CD4-positive, alpha-beta T cell treated with Interleukin-4 for 4 hours (primary cell): ENCODE results near the gene KRTAP19-1.
A peak's percentile ranks its signal among the peaks of the same experiment; 100 is the strongest.
"Not testable (repeated sequence)": the region's sequence is repeated elsewhere in the genome, so short reads cannot be mapped to it uniquely, and the experiment has no call there.

ENCODE experiments used
- DNase-seq: peaks from one replicate; pipeline ENCODE4 v3.0.0-alpha.2; 2020

Gene KRTAP19-1

DNA sequence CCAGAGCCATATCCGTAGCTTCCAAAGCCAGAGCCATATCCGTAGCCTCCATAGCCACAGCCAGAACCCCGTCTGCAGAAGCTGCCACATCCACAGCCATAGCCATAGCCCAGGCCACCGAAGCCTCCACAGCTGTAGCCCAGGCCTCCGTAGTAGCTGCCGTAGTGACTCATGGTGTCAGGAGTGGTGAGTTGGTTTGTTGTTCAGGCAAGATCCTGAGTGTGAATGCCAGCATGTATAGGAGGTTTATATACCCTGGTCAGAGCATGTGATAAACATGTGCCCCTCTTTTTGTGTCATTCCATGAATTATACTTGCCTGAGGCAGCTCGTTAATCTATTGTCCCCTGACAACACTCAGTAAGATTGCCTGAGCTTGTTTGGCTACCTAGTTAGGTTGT lies at the start of gene KRTAP19-1:
TSS of gene KRTAP19-1 (minus strand) at position 223 of the 400 bp plus-strand sequence. CDS start at position 173, 50 bp downstream.
- DNase-seq: no peak

DNA sequence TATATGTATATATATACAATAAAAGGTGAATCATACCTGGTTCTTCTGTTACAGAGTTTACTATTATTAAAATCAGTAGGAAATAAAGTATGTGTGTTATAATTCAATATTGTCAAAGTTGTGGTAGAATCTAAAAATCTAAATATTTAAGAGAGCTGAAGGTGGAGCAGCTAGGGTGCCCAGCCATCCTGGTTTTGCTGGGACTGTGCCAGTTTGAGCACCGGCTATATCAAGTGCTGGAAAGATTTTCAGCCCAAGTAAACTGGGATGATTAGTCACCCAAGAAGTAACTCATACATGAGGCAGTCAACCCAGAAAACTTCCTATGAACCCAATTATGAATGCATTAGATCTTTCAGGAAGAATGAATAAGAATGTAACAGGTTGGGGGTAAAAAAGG lies 38.7 kb upstream of the KRTAP19-1 start:
- no peak for DNase-seq

- DNase-seq: no peak
Measured at GRCh38 chr21:30515681-30516080, 35.5 kb upstream of the KRTAP19-1 start.

GRCh38 chr21:30505621-30506205 lies 25.5 kb upstream of the KRTAP19-1 start:
- DNase-seq: not testable (repeated sequence)

DNA sequence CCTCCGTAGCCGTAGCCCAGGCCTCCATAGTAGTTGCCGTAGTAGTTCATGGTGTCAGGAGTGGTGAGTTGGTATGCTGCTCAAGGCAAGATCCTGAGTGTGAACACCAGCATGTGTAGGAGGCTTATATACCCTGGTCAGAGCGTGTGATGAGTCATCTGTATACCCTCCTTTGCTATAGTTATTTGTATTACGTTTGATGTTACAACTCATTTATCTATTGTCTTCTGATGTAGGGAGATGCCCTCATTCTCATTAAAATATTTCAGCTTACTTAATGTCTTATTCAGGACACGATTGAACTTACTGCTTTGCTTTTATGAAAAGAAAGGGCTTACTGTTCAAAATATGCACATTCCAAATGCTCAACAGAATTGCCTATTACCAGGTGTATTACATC lies 21.9 kb upstream of the KRTAP19-1 start, which contains the start of gene KRTAP19-5:
TSS of gene KRTAP19-5 (minus strand) at position 101 of the 400 bp plus-strand sequence. CDS start at position 50, 51 bp downstream.
- no peak for DNase-seq

- no peak for DNase-seq
Measured at GRCh38 chr21:30497065-30497464, 16.9 kb upstream of the KRTAP19-1 start, which contains the start of gene KRTAP19-4. Gene KRTAP19-4 (minus strand): TSS chr21:30497165. CDS start chr21:30497110, 55 bp downstream.

DNA sequence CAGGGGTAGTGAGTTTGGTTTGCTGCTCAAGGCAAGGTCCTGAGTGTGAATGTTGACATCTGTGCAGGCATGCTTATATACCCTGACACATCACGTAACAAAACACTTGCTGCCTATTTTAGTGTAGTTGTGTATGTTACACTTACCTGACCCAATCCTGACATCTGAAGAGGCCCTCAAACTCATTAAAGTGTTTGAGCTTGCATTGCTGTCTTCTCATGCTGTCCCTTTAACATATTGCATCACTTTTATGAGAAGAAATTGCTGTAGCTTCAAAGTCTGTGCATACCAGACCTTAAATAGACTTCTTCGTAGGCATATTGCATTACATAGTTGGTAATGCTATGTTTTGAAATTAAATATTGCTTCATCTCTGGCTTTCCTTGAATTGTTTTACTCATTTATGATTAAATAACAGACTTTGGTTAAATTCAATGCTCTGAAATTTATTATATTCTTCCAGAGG lies 11.8 kb upstream of the KRTAP19-1 start, which contains the start of gene KRTAP19-3:
TSS of gene KRTAP19-3 (minus strand) at position 51 of the 466 bp plus-strand sequence. CDS start 56 bp downstream, outside the sequence.
- no peak for DNase-seq

- no peak for DNase-seq
Measured at GRCh38 chr21:30487336-30487735, 7.2 kb upstream of the KRTAP19-1 start, which contains the start of gene KRTAP19-2. Gene KRTAP19-2 (minus strand): TSS chr21:30487436. CDS start chr21:30487348, 88 bp downstream.

DNA sequence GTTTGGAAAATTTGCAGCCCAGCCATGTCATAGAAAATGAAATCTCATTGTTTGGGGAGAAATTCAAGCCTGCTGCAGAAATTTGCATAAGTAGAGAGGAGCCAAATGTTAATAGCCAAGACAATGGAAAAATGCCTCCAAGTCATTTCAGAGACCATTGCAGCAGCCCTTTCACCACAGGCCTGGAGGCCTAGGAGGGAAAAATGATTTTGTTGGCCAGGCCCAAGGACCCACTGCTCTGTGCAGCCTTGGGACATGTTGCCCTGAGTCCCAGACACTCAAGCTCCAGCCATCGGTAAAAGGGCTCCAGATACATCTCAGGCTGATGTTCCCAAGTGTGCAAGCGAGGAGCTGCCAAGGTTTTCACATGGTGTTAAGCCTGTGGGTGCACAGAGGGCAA lies 6.0 kb upstream of the KRTAP19-1 start:
- no peak for DNase-seq

DNA sequence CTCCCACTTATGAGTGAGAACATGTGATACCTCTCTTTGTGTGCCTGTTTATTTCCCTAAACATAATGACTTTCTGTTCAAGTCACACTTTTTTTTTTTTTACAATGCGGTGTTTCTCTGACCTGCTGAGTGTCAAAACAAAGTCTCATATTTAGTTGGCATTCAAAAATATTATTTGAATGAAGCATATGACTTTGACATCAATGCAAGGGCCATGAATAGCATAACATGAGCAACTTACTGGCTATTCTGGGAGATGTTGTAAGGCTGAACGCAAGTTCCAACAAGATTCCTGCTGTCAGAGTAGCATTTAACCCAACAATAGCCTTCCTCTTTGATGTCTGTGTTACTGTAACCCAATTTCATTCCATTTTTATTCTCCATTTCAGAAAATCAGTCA lies 2.0 kb upstream of the KRTAP19-1 start:
- no peak for DNase-seq

GRCh38 chr21:30479259-30479658 lies 908 bp downstream of the KRTAP19-1 start:
- DNase-seq: no peak

- no peak for DNase-seq
Measured at GRCh38 chr21:30478004-30478403, 2.2 kb downstream of the KRTAP19-1 start.

DNA sequence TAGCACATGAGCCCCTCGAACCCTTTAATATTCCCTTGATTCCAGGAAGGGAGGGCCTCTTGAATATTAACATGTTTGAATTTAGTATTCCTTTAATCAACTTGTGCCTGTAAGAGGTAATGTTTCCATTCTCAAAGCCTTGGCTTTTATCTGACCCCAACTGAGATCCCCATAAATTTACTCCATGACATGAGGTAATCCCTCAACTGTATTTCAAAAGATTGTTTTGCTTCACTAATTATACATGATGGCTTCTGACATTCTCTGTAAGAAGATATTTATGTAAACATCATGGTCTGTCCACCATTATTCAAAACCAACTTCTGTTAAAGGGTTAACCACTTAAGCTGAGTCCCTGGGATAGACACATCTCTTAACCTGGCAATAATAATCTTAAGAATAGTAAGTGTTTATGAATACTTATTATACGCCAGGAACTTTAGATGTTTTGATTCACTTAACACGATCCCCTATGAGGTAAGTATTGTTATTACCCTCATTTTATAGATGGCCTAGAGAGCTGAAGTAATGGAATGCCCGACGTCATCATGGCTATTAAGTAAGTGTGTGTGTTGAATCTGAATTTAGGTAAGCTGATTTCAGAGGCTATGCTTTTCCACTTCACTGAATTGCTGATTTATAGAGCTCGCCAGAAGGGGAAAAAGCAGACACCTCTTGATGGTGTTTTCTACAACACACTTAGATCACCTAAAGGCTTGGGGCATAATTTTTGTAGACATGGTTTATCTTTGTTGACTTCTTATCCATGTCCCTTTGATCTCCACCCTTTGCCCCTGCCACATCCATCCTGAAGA lies 11.1 kb downstream of the KRTAP19-1 start:
- no peak for DNase-seq

GRCh38 chr21:30463713-30464112 lies 16.5 kb downstream of the KRTAP19-1 start:
- DNase-seq: no peak

GRCh38 chr21:30448514-30448913 lies 31.7 kb downstream of the KRTAP19-1 start:
- no peak for DNase-seq

DNA sequence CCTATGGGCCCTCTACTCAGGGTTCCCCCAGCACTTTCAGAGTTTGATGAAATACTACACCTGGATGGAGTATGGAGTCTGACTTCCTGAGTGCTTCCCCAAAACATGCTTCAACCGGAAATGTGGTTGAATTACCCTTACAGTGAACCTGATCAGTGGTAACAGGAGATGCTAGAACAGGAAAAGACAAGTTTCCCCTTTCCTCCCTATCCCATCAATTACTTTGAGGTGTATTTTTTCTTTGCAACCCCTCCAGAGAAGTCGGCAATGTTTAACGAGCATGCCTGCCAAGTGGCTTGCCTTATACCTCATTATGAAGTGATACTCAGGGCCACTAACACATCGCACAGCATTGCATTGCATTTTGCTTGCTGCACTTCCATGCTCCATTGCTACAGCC lies 33.1 kb downstream of the KRTAP19-1 start:
- no peak for DNase-seq

GRCh38 chr21:30444204-30444603 lies 36.0 kb downstream of the KRTAP19-1 start:
- DNase-seq: no peak

GRCh38 chr21:30443226-30443625 lies 36.9 kb downstream of the KRTAP19-1 start:
- DNase-seq: no peak

GRCh38 chr21:30439975-30440374 lies 40.2 kb downstream of the KRTAP19-1 start, which contains the start of gene KRTAP15-1:
Gene KRTAP15-1 (plus strand): TSS chr21:30440275. CDS start chr21:30440328, 53 bp downstream.
- DNase-seq: no peak

- no peak for DNase-seq
Measured at GRCh38 chr21:30437010-30437565, 43.1 kb downstream of the KRTAP19-1 start.

DNA sequence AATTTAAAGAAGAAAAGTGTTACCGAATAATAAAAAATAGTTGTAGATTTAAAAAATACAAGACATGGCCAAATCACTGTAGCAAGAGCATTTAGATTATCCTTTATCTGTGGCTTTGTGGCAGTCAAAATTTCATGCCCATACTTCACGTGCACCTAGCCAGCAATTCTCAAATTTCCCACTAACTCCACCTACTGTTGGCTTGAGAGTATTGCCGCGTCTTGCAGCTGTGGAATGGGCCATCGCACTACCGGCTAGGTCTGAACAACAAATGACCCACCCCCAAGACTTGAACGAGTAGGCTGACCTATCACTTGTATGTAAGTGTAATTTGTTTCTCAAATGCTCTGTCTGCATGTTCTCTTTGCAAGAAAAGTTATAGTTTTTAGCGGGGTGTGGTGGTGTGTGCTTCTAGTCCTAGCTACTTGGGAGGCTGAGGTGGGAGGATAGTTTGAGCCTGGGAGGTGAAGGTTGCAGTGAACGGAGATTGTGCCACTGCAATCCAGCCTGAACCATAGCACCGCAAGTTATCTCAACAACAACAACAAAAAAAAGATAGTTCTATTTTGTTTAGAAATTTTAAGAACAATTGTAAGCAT lies 46.0 kb downstream of the KRTAP19-1 start:
- peak; percentile 1 for DNase-seq

GRCh38 chr21:30430170-30430655 lies 50.0 kb downstream of the KRTAP19-1 start, which contains the start of gene KRTAP13-4:
Gene KRTAP13-4 (plus strand): TSS chr21:30430220. CDS start chr21:30430276, 56 bp downstream.
- DNase-seq: no peak
